Glomerular visceral epithelial cell (primary cell): ENCODE results near the gene FIBCD1.
A peak's percentile ranks its signal among the peaks of the same experiment; 100 is the strongest.

Experiments used
- DNase-seq: peaks from one replicate; pipeline ENCODE4 v3.0.0-alpha.2; 2016; ENCODE audit errors: extremely low spot score

FIBCD1 gene

GRCh38 chr9:130908146-130908877, 30.7 kb downstream of the FIBCD1 start:
- no peak for DNase-seq

- no peak for DNase-seq
These were observed 32.2 kb downstream of the FIBCD1 start for GRCh38 chr9:130906735-130907416.

- no peak for DNase-seq
These were observed 32.9 kb downstream of the FIBCD1 start for GRCh38 chr9:130905902-130906734.

- no peak for DNase-seq
These were observed 33.7 kb downstream of the FIBCD1 start for GRCh38 chr9:130905125-130905901.

GRCh38 chr9:130904070-130905044, 34.7 kb downstream of the FIBCD1 start:
- DNase-seq: no peak

- DNase-seq: no peak
These were observed 35.6 kb downstream of the FIBCD1 start for GRCh38 chr9:130903194-130904069.

GRCh38 chr9:130902204-130903185, 36.6 kb downstream of the FIBCD1 start:
- no peak for DNase-seq

- no peak for DNase-seq
These were observed 37.4 kb downstream of the FIBCD1 start for GRCh38 chr9:130901498-130902203.

- DNase-seq: no peak
These were observed 38.1 kb downstream of the FIBCD1 start for GRCh38 chr9:130900701-130901497.

GRCh38 chr9:130899051-130899748, 39.8 kb downstream of the FIBCD1 start:
- no peak for DNase-seq

GRCh38 chr9:130898552-130898852, 40.5 kb downstream of the FIBCD1 start:
- no peak for DNase-seq

- DNase-seq: peak; percentile 44
These were observed 41.0 kb downstream of the FIBCD1 start for GRCh38 chr9:130897848-130898551.

- DNase-seq: no peak
These were observed 41.8 kb downstream of the FIBCD1 start for GRCh38 chr9:130897105-130897751.

- DNase-seq: no peak
These were observed 42.6 kb downstream of the FIBCD1 start, which contains the start of gene QRFP for GRCh38 chr9:130896233-130897014. Gene QRFP, minus strand, starts transcription at chr9:130896812. Its CDS starts 2,974 bp downstream, at chr9:130893838.
